Measurements from ENCODE around the gene PGBD2.
"Not testable (repeated sequence)": the region's sequence is repeated elsewhere in the genome, so short reads cannot be mapped to it uniquely, and the experiment has no call there.

PGBD2 gene

GRCh38 chr1:248873993-248874533 lies 32.0 kb upstream of the PGBD2 start:
- in situ Hi-C loops (cut with HindIII; ENCODE audit: low sequenced_read_pairs), result no loop called here
- TF ChIP-seq, protein P1, sequence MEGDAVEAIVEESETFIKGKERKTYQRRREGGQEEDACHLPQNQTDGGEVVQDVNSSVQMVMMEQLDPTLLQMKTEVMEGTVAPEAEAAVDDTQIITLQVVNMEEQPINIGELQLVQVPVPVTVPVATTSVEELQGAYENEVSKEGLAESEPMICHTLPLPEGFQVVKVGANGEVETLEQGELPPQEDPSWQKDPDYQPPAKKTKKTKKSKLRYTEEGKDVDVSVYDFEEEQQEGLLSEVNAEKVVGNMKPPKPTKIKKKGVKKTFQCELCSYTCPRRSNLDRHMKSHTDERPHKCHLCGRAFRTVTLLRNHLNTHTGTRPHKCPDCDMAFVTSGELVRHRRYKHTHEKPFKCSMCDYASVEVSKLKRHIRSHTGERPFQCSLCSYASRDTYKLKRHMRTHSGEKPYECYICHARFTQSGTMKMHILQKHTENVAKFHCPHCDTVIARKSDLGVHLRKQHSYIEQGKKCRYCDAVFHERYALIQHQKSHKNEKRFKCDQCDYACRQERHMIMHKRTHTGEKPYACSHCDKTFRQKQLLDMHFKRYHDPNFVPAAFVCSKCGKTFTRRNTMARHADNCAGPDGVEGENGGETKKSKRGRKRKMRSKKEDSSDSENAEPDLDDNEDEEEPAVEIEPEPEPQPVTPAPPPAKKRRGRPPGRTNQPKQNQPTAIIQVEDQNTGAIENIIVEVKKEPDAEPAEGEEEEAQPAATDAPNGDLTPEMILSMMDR (IDR thresholded peaks at IDR 0.05; ENCODE audit: low read depth, low read length), result no peak
- H3K4me3 ChIP-seq (ENCODE audit: low read depth, low read length), result peak overlapping the region; percentile 86
- DNase-seq (ENCODE audit: low read depth, low spot score), result no peak

GRCh38 chr1:248881261-248881660 lies 24.8 kb upstream of the PGBD2 start:
- H3K4me3 ChIP-seq (ENCODE audit: low read depth, low read length), result no peak overlapping the region
- no peak for DNase-seq (ENCODE audit: low read depth, low spot score)
- TF ChIP-seq, protein P1 (IDR thresholded peaks at IDR 0.05; ENCODE audit: low read depth, low read length), result no peak
- in situ Hi-C loops (cut with HindIII; ENCODE audit: low sequenced_read_pairs), result no loop called here

DNA sequence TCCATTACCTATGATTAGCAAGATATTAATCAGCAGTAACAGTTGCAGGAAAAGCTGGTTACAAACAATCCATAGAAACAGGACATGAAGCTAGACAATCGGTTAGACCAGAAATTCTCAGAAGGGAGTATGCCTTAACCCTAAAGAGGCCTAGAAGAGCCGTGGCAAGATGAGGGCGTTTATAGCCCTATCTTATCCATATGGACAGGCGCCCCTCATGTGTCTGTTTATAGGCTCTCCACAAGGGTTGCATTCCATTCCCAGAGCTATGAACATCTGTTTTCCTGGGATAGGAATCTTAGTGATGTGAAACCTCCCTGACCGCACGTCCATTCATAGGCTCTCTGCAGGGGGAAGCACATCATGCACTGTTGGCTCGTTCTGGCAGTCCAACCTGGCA lies 23.6 kb upstream of the PGBD2 start:
- DNase-seq (ENCODE audit: low read depth, low spot score); H3K4me3 ChIP-seq (ENCODE audit: low read depth, low read length); in situ Hi-C loops (cut with HindIII; ENCODE audit: low sequenced_read_pairs): not testable (repeated sequence)

GRCh38 chr1:248884632-248885295 lies 21.3 kb upstream of the PGBD2 start:
- H3K4me3 ChIP-seq (ENCODE audit: low read depth, low read length), result no peak overlapping the region
- no peak for DNase-seq (ENCODE audit: low read depth, low spot score)
- TF ChIP-seq, protein P1 (IDR thresholded peaks at IDR 0.05; ENCODE audit: low read depth, low read length), result peak; percentile 11
- in situ Hi-C loops (cut with HindIII; ENCODE audit: low sequenced_read_pairs), result no loop called here

GRCh38 chr1:248885646-248886045 lies 20.4 kb upstream of the PGBD2 start:
- DNase-seq (ENCODE audit: low read depth, low spot score), result no peak
- in situ Hi-C loops (cut with HindIII; ENCODE audit: low sequenced_read_pairs), result no loop called here
- TF ChIP-seq, protein P1 (IDR thresholded peaks at IDR 0.05; ENCODE audit: low read depth, low read length), result no peak
- no peak overlapping the region for H3K4me3 ChIP-seq (ENCODE audit: low read depth, low read length)

DNA sequence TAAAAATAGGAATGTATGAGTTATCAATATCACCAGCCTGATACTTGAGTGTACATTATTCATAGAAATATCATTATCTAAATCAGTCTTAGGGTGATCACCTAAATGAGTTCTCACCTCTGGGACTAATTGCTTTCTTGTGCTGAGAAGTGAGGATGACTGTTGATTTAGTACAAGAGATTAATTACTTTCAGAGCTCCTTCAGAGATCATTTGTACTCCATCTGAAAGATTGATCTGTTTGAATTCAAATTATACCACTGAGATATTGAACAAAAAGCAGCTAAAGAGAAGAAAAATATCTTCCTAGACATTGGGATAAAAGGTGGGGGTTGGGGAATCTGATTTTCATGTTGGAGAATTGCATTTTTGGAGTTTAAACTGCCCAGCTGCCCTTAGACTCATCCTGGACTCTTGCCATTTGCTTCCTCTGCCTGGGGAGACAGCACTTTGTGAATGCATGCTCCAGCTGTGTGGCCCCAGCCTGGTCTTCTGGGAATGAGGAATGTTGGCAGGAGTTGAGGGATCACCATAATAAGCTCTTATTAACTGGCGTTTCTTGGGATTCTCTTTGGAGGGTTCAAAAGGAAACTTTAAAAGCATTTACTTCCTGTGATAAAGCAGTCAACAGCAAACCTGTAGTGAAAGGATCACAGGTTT lies 19.7 kb upstream of the PGBD2 start:
- in situ Hi-C loops (cut with HindIII; ENCODE audit: low sequenced_read_pairs), result no loop called here
- DNase-seq (ENCODE audit: low read depth, low spot score), result peak; percentile 22
- TF ChIP-seq, protein P1 (IDR thresholded peaks at IDR 0.05; ENCODE audit: low read depth, low read length), result no peak
- H3K4me3 ChIP-seq (ENCODE audit: low read depth, low read length), result no peak overlapping the region

GRCh38 chr1:248889914-248890243 lies 16.2 kb upstream of the PGBD2 start:
- in situ Hi-C loops (cut with HindIII; ENCODE audit: low sequenced_read_pairs); H3K4me3 ChIP-seq (ENCODE audit: low read depth, low read length); DNase-seq (ENCODE audit: low read depth, low spot score): not testable (repeated sequence)

Data from astrocyte of the spinal cord (primary cell).